Skeletal muscle cell (primary cell): ENCODE data around the gene BMPR1A.
"Not testable (repeated sequence)": the region's sequence is repeated elsewhere in the genome, so short reads cannot be mapped to it uniquely, and the experiment has no call there.

Experiments
- DNase-seq: peaks from one replicate; pipeline ENCODE4 v3.0.0-alpha.2; 2010; ENCODE audit warnings: low read depth
- H3K4me3 ChIP-seq: 2 replicates; pipeline ENCODE4 v1.5.1; 2011; ENCODE audit warnings: low read depth, mild to moderate bottlenecking, control low read depth, low read length, moderate library complexity

Gene BMPR1A

GRCh38 chr10:86905429-86905828 is 149.0 kb downstream of the BMPR1A start:
- no peak for DNase-seq
- no peak overlapping the region for H3K4me3 ChIP-seq

GRCh38 chr10:86914734-86915133 is 158.3 kb downstream of the BMPR1A start:
- no peak for DNase-seq
- no peak overlapping the region for H3K4me3 ChIP-seq

GRCh38 chr10:86918022-86918471 is 161.6 kb downstream of the BMPR1A start:
- no peak overlapping the region for H3K4me3 ChIP-seq
- no peak for DNase-seq

DNA sequence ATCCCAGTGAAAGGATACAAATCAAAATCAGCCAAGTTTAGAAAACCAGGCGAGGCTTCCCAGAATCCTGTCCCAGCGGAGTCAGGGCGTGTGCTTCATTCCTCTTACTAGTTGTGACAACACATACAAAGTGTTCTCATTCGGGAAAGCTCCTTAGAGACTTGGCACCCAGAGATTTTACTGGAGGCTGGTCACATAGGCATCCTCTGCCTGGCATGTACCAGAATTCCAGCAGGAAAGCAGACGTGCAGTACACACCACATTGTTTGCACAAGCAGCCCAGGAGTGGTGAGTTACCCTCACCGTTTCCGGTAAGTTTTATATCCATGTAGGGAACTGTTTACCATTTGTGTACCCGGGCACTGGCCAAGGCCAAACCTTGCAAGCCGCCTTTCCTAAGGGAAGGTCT is 166.1 kb downstream of the BMPR1A start:
- H3K4me3 ChIP-seq: no peak overlapping the region
- DNase-seq: no peak

DNA sequence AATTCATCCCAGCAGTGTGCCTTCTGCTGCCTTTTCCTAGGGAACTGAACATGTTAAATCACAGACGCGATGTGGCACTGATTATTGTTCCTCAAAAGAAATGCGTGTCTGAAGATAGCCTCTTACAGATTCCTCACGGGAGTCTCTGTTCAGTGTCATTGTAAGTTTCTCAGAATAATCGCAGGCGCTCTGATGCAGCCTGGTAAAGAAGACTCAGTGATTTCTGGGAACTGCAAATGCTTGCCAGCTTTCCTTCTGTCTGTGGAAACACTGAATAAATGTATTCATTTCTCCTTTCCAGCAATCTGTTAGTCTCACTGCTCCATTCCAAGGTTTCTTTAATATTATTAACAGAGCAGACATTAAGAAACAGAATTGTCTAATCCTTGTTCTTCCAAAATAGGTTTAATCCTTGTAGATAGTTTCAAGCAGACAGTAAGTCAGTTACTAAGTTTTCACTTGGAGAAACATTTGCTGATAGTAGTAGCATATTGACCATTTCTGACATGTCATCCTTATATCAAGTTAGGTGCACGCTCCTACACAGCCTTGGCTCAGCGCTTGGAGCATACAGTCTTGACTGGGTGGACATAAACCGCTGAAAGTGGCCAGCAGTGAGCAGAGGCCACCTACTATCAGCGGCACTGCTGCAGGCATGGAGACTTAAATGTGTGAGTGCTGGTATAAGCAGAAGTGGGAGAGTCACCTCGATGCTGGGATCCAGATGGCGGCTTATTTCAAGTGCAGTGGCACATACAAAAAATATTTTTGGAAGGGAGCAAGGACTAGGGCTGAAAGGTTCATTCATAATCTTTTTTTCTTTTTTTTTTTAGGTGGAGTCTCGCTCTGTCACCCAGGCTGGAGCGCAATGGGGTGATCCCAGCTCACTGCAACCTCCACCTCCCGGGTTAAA is 173.3 kb downstream of the BMPR1A start:
- DNase-seq: no peak
- no peak overlapping the region for H3K4me3 ChIP-seq

- DNase-seq: peak; percentile 75
Measured at GRCh38 chr10:86931872-86932271, 175.5 kb downstream of the BMPR1A start.

GRCh38 chr10:86932674-86933073 is 176.3 kb downstream of the BMPR1A start:
- H3K4me3 ChIP-seq: no peak overlapping the region
- DNase-seq: no peak

More at GRCh38 chr10:86931872-86932271, 175.5 kb downstream of the BMPR1A start:
- H3K4me3 ChIP-seq: no peak overlapping the region

- DNase-seq, H3K4me3 ChIP-seq: not testable (repeated sequence)
Measured at GRCh38 chr10:86934162-86934711, 177.8 kb downstream of the BMPR1A start.

DNA sequence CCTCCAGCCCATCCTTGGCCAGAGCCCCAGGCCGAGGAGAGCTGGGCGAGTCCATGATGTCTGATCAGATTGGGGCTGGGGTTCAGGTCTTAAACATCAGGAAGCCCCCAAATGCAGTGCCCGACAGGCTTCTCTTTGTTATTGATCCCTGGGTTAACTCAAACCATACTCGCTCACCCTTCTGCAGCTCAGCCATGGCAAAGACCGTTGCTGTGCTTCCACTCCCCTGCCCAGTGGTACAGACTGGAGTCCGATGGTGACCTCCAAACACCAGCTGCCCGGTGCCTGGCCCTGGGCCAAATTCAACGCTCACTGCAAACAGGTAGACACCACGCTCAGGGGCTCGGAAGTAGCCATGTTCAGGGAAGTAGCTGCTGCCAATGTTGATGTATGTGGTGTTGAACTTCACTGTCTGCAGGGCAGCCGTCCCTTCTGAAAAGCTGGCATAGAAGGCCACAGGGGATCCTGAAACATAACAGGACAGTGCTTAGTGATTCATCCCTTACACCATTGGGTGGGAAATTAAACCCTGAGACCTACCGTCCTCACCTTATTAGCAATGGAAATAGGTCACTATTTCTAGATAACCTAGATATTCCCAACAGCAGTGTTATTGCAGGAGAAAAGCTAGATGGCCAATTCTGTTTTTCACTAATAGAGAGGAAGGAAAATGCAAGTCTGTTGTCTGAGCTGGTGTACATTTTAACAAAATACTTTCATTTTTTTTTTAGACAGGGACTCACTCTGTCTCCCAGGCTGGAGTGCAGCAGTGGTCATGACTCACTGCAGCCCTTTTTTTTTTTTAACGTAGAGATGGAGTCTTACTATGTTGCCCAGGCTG is 180.5 kb downstream of the BMPR1A start:
- H3K4me3 ChIP-seq: no peak overlapping the region
- DNase-seq: no peak

GRCh38 chr10:86937502-86938154 is 181.2 kb downstream of the BMPR1A start:
- no peak overlapping the region for H3K4me3 ChIP-seq
- no peak for DNase-seq

- H3K4me3 ChIP-seq: no peak overlapping the region
- no peak for DNase-seq
Measured at GRCh38 chr10:86938260-86938659, 181.8 kb downstream of the BMPR1A start.

DNA sequence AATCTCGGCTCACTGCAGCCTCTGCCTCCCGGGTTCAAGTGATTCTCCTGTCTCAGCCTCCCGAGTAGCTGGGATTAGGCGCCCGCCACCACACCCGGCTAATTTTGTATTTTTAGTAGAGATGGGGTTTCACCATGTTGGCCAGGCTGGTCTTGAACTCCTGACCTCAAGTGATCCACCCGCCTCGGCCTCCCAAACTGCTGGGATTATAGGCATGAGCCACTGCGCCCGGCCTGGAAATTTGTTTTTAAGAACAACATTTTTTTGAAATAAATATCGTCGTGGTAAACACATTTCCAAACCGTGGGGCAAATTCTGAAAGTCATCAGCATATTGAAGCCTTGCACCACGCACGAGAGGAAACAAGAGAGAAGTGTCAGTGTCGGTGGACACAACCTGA is 183.7 kb downstream of the BMPR1A start:
- H3K4me3 ChIP-seq, DNase-seq: not testable (repeated sequence)

GRCh38 chr10:86940677-86941076 is 184.3 kb downstream of the BMPR1A start:
- no peak for DNase-seq
- no peak overlapping the region for H3K4me3 ChIP-seq

GRCh38 chr10:86941426-86941825 is 185.0 kb downstream of the BMPR1A start:
- no peak overlapping the region for H3K4me3 ChIP-seq
- no peak for DNase-seq

GRCh38 chr10:86941991-86942421 is 185.6 kb downstream of the BMPR1A start:
- no peak for DNase-seq
- no peak overlapping the region for H3K4me3 ChIP-seq

GRCh38 chr10:86942441-86943315 is 186.3 kb downstream of the BMPR1A start:
- H3K4me3 ChIP-seq: no peak overlapping the region

GRCh38 chr10:86943316-86944030 is 187.1 kb downstream of the BMPR1A start:
- H3K4me3 ChIP-seq: no peak overlapping the region
- no peak for DNase-seq

More at GRCh38 chr10:86942441-86943315, 186.3 kb downstream of the BMPR1A start:
- no peak for DNase-seq

DNA sequence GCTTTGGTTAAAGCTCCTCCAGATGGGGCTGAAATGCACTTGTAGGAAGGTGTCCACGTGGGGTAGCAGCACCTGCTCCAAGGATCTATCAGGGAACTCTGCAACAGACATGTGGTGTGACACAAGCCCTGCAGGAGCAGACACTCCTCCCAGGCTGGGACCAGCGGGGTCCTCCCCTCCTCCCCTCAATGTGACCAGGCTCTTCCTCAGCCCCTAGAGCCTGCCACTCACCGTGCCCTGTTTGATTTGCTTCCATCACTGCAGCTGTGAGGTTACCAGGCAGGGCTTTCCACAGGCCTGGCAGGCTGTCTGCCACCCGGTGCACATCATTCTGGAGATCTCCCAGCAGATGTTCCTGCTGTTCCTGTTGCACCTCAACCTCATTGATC is 187.6 kb downstream of the BMPR1A start:
- no peak for DNase-seq
- H3K4me3 ChIP-seq: no peak overlapping the region
